Measurements from ENCODE around the gene CTXND1.

Gene CTXND1

DNA sequence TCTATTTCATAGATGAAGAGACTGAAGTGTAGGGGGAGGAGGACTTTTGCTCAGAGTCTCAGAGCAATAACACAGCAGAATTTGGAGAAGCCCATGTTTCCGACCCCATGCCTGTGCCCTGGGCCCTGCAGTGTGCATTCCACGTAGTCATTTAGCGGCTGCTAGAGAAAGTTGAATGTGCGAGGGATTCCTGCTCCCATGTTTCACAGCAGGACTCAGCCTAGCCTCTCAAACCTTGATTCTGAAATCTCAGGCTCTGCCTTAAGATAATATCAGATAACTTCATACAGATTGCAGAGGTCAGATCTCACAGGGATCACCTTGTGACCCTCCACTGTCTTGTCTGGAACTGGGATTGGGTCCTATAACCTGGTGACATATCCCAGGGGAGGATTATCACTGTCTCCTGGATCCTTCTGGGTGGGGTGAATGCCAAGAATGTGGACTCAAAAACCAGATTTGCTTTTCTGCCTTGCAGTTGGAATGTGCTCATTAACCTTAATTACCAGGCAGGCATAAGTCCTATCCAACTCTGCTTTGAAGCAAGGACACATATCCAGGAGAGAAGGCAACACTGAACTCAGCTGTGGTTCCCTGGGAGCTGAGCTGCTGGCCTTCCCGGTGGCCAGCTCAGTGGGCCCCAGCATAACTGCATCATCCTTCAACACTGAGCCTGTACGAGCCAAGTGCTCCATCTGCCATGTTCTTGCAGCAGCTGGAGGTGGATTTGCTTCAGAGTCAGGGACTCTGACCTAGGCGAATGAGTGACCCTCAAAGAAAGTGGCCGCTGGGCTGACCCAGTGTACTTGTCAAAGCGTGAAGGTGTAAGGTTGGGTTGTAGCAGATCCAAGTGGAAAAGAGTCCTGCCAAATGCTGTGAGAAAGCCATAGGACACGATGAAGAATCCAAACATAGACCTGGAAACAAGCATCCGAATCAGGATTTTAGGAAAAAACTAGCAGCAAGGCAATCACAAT, 43.0 kb downstream of the CTXND1 start:
- no peak for DNase-seq

DNA sequence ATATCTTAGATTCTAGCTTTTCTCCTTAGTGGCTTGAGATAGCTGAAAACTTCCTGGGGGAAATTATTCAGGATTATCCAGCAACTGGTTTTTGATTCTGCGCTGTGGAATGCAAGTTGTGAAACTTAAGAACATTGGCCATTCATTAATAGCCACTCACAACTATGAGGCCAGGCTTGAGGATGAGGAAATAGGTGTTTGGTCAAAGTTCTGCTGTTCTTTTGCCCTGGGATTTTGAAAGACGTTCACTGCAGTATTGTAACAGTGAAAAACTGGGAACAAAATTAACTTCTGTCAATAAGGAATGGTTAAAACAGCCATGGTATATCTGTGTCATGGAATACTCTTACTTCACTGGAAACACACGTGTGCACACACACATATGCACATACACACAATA, 44.1 kb downstream of the CTXND1 start:
- no peak for DNase-seq

DNA sequence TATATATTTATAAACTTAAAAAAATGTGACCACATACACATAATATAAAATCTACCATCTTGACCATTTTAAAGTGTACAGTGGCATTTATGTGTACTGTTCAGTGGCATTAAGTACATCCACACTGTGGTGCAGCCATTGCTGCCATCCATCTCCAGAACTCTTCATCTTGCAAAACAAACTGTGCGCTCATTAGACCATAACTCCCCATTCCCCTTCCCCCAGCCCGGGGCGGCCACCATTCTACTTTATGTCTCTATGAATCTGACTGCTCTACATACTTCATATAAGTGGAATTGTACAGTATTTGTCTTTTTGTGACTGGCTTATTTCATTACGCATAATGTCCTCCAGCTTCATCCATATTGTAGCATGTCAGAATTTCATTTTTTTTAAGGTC, 47.8 kb downstream of the CTXND1 start:
- no peak for DNase-seq

DNA sequence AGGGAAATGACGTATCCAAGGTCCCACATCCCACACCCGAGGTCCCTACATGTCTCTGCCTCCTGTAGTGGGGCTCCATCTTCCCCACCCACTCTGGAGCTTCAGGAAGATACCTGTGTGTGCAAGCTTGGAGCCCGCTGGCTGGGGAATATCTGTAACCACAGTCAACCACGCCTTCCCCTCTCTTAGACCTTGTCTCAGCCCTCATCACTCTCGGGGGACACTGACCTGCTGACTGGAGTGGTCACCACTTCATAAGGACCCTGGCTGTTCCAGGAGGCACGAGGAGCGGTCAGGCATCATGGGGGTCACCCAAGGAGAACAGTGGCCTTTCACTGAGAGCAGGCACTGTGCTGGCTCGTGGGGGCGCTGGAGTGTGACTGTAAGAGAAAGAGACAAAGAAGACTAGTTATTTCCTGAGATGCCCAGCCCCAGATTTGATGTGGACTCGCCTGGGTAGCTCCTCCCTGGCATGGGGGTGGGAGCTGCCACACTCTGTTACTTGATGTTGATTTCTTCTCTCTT, 48.6 kb downstream of the CTXND1 start:
- no peak for DNase-seq

DNA sequence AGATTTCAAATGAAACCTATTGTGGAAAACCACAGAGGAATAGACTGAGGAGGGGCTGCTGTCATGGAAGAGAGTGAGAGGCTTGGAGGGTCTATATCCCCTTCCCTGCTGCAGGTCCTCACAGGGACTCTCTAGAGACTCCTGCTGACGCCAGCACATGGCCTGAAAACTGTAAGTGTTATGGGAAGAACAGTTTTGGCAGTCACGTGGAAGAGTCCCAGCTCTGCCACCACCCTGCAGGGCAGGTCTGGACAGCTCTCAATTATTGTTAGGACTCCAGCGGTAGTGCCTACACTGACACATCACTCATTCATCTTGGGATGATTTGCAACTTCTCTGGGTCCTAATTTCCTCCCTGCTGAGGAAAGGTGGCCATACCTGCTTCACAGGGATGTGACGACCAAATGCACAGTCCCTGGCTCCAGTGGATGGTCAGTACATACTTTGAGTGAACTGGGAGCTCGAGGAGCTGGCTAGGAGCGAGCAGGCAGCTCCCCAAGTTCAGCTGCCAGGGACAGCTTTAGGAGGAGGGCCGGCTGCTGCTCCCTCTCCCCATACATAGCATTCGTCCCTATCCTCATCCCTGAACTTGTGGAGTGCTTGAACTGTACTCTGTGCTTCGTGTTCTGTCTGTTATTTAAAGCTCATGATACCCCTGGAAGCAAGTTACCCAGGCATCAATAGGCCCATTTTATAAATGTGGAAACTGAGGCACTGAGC, 49.2 kb downstream of the CTXND1 start:
- no peak for DNase-seq

DNA sequence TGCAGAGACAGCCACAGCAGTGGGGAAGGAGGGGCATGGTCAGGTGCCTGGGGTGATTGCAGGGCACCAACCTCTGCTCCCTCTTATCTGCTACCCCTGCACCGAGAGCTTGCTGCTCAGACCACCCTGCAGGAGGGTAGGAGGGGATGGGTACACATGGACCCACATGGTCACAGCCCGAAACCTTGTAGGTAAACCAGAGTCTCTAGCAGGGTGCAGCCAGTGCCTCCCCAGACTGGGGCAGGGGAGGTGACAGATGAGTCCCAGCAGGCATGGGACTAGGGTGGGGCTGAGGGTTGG, 50.0 kb downstream of the CTXND1 start:
- DNase-seq = no peak

DNA sequence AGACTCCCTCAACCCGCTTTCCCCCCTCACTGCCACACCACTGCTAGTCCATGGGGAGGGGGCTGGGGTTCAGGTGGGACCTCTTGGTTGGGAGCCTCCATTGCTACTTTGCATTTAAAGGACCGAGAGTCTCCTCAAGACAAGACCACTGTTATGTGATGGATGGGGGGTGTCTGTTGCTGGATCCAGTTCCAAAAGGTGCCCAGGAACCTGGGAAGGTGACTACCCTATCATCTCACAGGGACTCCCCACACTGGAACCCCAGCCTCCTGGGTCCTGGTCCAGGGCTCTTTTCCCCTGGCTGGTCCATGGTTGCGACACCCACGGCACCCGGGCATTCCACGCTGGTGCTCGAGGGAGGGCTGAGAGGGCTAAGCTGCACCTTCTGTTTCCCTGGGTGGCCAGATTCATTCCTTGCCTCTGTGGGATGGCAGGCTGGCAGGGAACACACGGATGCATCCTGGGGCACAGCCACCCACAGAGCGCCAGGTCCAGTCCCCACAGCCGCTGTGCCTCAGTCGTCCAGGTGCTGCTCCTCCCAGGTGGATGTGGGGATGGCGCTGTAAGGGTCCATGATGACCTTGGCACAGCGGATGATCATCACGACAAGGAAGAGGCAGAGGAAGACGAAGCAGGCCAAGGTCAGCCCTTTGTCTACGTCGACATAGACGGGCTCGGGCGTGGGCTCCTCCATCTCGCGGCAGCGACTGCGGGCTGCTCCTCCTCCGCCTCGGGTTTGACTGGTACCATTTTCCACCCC, 50.6 kb downstream of the CTXND1 start:
- DNase-seq = no peak

DNA sequence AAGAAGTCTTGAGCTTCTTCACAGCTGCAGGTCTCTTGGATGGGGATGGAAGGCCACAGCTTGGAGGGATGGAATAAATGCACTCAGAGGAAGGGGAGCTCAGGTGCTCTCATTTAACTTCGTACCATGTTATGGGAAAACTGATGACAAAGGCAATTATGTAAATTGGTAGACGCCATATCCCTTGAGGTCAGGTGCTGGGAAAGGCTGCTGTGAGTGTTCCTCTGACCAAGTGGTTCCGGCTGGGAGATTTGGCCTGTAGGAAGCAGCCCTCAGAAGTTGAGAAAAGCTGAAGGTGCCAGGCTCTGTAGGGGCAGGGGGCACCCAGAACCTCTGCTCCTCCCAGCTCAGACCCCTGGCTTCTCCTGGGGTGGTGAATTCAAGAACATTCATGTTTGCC, 52.1 kb downstream of the CTXND1 start:
- DNase-seq = no peak

DNA sequence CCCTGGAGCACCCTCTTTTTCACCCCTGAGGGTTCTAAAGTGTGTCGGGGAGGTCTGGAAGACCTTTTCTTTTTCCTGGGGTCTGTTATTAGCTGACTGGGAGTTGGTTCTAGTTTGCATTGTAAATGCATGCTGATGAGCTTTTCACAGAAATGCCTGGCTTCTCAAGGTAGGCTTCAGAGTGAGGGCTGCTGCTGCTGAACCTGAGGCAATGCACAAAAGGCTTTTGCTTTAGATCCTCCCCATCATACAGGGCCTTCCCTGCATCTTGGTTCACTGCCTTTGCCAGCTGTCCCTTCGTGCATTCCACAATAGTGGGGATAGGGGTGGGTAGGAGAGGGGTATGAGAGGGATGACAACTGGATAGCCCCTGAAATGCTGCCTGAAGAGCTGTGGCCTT, 52.6 kb downstream of the CTXND1 start:
- DNase-seq = no peak

DNA sequence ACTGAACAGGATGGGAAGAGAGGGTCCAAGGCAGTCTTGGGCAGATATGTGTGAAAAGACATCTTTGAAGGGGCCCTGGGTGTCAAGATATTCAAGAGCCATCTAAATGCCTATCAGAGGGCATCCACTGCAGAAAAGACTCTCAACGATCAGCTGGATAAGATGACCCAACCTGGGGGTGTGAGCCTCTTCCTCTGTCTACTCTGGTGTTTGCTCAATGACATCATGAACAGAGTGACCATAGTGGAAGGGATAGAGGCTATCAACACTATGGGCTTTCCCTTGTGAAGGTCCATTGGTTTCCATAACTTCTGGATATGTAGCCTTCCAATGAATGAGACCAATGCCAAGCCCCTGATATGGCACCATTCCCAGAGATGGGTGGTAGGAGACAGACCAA, 57.1 kb downstream of the CTXND1 start:
- DNase-seq = no peak

DNA sequence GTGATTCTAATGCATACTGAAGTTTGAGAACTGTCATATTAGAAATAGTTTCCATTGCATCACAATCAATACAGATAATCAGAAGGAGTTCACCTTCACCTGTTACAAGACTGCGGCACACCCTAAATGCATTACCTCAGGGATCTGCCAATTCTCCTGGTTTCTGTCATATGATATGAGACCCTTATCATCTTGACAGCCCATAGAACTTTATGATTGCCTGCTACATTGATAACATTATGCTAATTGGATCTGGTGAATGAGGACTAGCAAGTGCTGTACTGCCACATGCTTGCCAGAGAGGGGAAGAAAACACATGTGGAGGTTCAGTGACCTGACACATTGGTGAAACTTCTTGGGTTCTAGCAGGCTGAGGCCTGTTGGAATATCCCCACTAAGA, 57.8 kb downstream of the CTXND1 start:
- no peak for DNase-seq

DNA sequence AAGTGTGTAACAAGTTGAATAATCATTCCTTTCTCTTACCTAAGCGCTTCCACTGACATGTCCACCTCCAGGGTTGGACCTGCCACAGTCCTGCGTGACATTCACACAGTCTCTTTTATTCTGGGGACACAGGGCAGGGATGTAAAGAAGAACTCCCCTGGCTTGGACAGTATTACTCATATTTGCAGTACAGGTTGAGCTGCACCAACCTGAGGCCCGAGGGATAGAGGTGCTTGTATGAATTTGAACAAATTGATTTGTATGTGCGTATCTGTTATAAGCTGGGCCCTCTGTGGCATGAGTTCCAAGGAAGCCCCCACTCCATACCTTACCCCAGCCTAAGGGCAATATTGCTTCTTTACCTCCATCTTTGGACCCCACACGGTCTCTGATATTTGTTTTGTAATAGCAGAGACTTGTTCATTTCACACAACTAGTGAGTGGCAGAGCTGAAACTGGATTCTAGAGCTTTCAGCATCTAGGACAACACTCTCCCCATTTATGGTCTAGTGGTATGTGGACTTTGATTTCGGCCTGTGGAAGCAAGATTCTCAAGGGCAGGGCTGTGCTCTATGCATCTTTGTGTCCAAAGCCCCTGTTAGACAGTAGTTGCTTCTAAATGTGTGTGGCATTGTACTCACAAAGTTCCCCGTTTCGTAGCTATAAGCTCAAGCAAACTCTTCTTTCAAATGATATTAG, 60.0 kb downstream of the CTXND1 start:
- DNase-seq = no peak

DNA sequence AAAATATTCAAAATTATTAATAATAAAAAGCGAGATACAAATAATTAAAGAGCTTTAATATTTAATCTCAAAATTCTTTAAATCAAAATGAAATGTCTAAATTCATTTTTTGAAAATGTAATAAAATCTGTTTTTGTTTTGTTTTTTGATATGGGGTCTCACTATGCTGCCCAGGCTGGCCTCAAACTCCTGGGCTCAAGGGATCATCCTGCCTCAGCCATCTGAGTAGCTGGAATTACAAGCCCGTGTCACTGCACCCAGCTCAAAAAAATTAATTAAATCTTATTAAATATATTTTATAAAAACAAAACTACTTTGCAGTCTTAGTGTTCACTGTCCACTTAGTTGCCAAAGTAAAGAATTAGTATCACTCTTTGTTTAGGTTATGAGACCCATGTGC, 60.8 kb downstream of the CTXND1 start:
- DNase-seq = no peak

DNA sequence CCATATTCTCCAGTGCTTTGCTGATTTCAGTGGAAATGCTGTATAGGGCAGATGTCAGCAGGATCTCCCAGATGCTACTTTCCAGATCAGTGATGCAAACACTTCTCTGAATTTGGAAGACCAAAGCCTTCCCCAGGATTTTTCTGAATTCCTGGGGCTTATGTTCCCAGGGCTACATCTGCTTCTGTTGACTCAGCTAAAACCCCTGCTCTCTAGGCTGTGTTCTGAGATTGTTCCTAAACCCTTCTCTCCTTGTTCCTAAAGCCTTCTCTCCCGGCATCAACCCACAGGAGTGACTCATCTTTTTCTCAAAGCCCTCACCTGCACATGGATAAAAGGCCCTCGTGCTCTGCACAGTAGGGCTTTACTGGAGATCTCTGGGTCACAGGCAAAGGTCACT, 63.8 kb downstream of the CTXND1 start:
- no peak for DNase-seq

DNA sequence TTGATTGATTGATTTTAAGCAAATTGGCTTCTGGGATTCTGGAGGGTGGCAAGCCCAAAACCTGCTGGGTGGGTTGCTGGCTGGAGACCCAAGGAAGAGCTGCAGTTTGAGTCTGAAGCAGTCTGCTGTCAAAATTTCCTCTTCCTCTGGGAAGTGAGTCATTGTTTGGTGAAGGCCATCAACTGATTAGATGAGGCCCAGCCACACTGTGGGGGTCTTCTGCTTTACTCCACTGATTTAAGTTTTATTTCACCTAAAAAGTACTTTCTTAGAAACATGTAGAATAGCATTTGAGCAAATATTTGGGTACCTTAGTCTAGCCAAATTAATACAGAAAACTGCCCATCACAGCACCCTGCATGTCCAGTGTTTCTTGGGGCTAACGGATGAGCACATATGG, 65.4 kb downstream of the CTXND1 start:
- no peak for DNase-seq

DNA sequence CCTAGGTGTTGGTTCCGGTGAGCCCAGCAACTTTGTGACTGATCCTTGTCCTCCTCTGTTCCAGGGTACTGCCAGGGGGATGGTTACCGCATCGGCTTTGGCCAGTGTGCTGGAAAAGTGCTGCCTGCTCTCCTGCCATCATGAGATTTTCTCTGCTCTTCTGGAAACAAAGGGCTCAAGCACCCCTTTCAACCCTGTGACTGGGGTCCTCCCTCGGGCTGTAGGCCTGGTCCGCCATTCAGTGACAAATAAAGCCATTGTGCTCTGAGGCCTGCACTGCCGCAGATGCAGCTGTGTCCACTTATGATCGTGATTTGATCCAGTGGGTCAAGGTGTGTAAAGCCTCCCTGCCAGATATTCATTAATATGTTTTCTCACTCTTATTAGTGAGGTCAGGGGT, 65.9 kb downstream of the CTXND1 start:
- no peak for DNase-seq

DNA sequence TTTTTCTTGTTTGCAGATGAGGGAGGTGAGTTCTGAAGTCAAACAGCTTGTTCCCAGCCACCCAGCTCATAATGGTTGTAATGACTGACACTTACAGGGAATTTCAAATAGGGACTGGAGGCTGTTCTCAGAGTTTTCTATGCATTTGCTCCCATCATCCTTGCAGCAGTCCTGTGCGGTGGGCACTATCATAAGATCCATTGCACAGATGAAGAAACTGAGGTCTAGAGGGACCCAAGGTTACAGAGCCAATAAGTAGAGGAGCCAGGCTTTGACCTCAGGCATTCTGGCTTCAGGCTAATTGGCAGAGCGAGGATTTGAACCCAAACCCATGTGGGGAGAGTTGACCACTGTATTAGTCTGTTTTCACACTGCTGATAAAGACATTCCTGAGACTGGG, 66.9 kb downstream of the CTXND1 start:
- DNase-seq = no peak

DNA sequence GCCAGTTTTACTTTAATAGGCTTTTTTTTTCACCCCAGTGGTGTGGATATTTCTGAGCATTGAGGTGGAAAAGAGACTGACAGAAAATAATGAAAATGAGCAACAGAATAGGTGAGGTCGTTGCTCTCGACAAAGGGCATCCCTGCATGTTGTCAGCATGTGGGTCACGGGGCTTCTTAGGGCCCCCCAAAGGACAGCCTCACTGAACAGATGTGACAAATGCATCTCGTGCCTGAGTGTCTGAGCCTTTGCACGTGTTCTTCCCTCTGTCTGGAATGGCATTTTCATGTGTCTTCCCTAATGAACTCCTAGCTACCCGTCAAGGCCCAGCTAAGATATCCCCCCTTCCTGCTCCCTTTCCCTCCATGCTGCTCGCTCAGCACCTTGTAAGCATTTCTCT, 67.5 kb downstream of the CTXND1 start:
- DNase-seq = no peak

DNA sequence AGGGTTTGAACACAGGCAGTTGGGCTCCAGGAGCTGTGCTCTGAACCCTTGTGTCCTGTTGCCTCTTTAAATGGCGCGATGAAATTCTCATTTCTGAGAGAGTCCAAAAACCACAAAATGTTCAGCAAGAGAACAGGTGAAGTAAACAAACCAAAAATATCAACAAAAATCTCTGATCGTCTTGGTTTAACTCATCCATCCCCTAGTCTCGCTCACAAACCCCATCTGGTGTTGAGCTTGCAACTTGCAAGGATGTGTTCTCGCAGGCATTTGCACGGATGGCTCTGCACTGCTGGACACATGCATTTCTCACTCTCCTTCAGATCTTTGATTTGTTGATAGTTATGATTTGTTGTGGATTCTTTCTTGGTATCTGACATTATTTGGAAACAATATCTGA, 68.1 kb downstream of the CTXND1 start:
- no peak for DNase-seq

DNA sequence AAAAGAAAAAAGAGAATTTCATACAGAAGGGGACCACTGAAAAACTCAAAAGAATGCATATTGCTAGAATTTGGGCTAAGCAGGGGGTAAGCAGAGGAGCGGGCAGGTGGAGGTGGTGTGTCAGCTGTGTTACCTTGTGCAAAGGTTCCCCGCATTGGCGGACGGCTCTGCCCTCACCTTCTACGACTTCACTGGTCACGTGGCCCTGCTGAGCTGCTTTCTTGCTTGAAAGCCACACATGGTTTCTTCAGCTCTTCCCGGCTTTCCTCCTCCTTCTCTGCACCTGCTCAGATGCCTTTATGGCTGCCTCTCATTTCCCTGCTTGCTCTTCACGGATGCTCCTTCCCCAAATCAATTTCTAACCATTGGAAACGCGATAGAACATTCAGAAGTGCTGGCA, 68.7 kb downstream of the CTXND1 start:
- no peak for DNase-seq

DNA sequence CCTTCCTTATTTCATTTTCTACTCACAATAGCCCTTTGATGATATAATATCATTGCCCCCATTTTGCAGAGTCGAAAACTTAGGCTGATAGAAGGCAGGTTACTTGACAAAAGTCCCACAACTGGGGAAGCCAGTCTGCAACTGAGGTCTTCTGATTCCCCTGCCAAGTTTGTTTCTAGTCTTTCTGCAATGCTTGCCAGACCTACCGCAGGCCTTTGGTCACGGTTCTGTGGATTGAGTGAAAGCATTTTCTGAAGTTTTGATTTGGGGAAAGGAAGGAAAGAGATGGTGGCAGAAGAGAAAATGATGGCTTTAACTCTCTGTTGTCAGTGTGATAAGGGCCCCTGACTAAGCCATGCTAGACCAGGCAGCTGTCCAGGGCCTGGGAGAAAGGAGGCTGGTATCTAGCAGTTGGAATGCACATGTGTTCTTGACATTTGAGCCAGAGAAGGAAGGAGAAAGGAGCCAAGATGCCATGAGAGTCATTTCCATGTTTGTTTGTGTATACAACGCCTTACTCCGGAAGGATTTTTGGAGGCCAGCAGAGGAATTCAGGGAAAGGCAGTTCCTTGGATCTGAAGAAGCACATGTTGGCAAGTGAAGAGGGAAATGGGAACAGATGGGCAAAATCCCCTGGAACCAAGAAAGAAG, 69.3 kb downstream of the CTXND1 start:
- no peak for DNase-seq

DNA sequence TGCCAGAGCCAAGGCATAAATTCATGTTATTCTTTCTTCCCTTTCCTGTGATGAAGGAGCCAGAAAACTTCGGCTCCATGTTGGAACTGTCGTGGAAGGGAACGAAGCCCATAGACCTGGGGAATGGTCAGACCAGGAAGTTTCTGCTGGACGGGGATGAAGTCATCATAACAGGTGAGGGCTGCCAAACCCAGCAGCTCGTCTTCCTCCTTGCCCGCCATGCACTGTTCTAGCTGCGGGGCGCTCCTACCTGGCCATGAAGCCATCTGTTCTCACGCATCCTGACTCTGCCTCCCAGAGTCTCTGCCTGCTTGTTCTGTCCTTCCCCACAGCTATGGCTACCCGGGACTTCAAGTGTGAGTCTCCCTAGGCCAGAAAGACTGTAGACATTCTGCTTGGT, 71.0 kb downstream of the CTXND1 start:
- DNase-seq = no peak

All from CD4-positive, alpha-beta T cell treated with Interleukin-17A for 1 hour (primary cell).